Prostate gland (tissue), 2 donors: ENCODE results near the gene OR2AG1. TPM values are rescaled to one million over a fixed set of nuclear protein-coding genes. Genes with fewer than 3 reads are reported as not detected.

Experiments
- DNase-seq: peaks from one replicate; pipeline ENCODE4 v3.0.0-alpha.2; 2019; ENCODE audit warnings: low spot score
- H3K27ac ChIP-seq, 2 donors: fragments of 200-600 bp; sonication (generic); 2 replicates each; pipeline ENCODE4 v1.5.1; 2017 to 2019
- H3K27me3 ChIP-seq: fragments of 200-600 bp; sonication (generic); replicated peaks from 2 replicates; pipeline ENCODE4 v1.5.1; 2019; ENCODE audit not compliant: insufficient read depth
- H3K36me3 ChIP-seq, 2 donors: fragments of 200-600 bp; sonication (generic); 1 replicate in 1 of 2; 2 replicates in 1 of 2; pipeline versions ENCODE4 v1.5.1 to v1.8.1; 2017 to 2019
- H3K4me1 ChIP-seq: fragments of 200-600 bp; sonication (generic); replicated peaks from 2 replicates; pipeline ENCODE4 v1.5.1; 2019
- H3K4me3 ChIP-seq, 2 donors: fragments of 200-600 bp; sonication (generic); 2 replicates each; pipeline ENCODE4 v1.5.1; 2017 to 2019
- H3K9me3 ChIP-seq: fragments of 200-600 bp; sonication (generic); 2 replicates; pipeline ENCODE4 v1.5.1; 2017
- CTCF ChIP-seq, 4 experiments: fragments of 200-600 bp in 2 of 4; fragments of 450-650 bp in 2 of 4; sonication (generic) in 2 of 4; IDR thresholded peaks; 1 replicate in 3 of 4; 2 replicates in 1 of 4; pipeline ENCODE4 v1.5.1; 2016 to 2019; ENCODE audit warnings: antibody characterized with exemption in 4 of 4, mild to moderate bottlenecking in 2 of 4, moderate library complexity in 2 of 4
- POLR2A ChIP-seq: fragments of 450-650 bp; IDR thresholded peaks from one replicate; pipeline ENCODE4 v1.6.1; 2016; ENCODE audit warnings: antibody characterized with exemption, mild to moderate bottlenecking
- POLR2AphosphoS5 ChIP-seq: sonication (generic); formaldehyde crosslinking; IDR thresholded peaks from one replicate; pipeline ENCODE4 v1.6.1; 2017; ENCODE audit warnings: antibody characterized with exemption
- WGBS: methylation state at CpG from one replicate; pipeline ENCODE4 v1.1.5; 2018; 5-methylcytosine and 5-hydroxymethylcytosine counted together
- intact Hi-C: fragments of 100-400 bp; cut with DNase I; formaldehyde crosslinking; loops from one replicate; pipeline ENCODE4 v1.14.2; 2022
- total RNA-seq, 2 donors: library from RNA; depleted of rRNA; stranded (reverse); fragments of >200 nt; gene quantifications; one replicate each; pipeline ENCODE4 v1.1.0, GENCODE V29; 2016

Gene OR2AG1
- total RNA-seq, 2 donors from 2014 or later = not detected

- Histone ChIP-seq H3K27me3 (no peaks in the 10 kb centered on the region), H3K4me1 (no peaks in the 10 kb centered on the region), H3K27ac (no peak overlapping the region), H3K36me3 (no peaks in the 10 kb centered on the region), H3K9me3 (no peaks in the 10 kb centered on the region), H3K4me3 (no peak overlapping the region)
- TF ChIP-seq CTCF (IDR thresholded peaks at IDR 0.05) = peak in 3 of 4 experiments; percentile 41 to 53 (median 46)
- TF ChIP-seq POLR2A = no peak
- TF ChIP-seq POLR2AphosphoS5 = no peak
- peak; percentile 20 for DNase-seq
- intact Hi-C loops = loop anchor here (5.0 kb wide), 1 partner anchor 55 kb away; no protein-coding TSS in a partner anchor
- 52% methylated on average over 2 of the region's 2 CpGs for WGBS
These were observed 25.4 kb upstream of the OR2AG1 start for GRCh38 chr11:6757373-6757967.

GRCh38 chr11:6771926-6772893, 10.6 kb upstream of the OR2AG1 start, which contains the start of gene OR2AG2:
Gene OR2AG2, minus strand, starts transcription at chr11:6771976. Its CDS starts 3,019 bp downstream, at chr11:6768957.
- no peaks in the 10 kb centered on the region for H3K36me3 ChIP-seq
- WGBS = 65% methylated on average over 4 of the region's 4 CpGs
- no peak within 1 kb of the TSS for H3K4me3 ChIP-seq
- no peak for TF ChIP-seq POLR2AphosphoS5
- TF ChIP-seq POLR2A = no peak
- TF ChIP-seq CTCF (IDR thresholded peaks at IDR 0.05) = no peak
- H3K9me3 ChIP-seq = no peaks in the 10 kb centered on the region
- no peaks in the 10 kb centered on the region for H3K4me1 ChIP-seq
- no peak for DNase-seq
- intact Hi-C loops = no loop called here
- no peak within 1 kb of the TSS for H3K27ac ChIP-seq
- H3K27me3 ChIP-seq = no peaks in the 10 kb centered on the region

- TF ChIP-seq POLR2A = no peak
- no peak for TF ChIP-seq POLR2AphosphoS5
- no peak for TF ChIP-seq CTCF (IDR thresholded peaks at IDR 0.05)
- Histone ChIP-seq H3K27ac (no peak overlapping the region), H3K4me3 (no peak overlapping the region), H3K9me3 (no peaks in the 10 kb centered on the region), H3K27me3 (no peaks in the 10 kb centered on the region), H3K4me1 (no peaks in the 10 kb centered on the region), H3K36me3 (no peaks in the 10 kb centered on the region)
- intact Hi-C loops = no loop called here
- DNase-seq = no peak
These were observed 4.3 kb upstream of the OR2AG1 start for GRCh38 chr11:6778518-6778917.

GRCh38 chr11:6780829-6781228, 2.0 kb upstream of the OR2AG1 start:
- Histone ChIP-seq H3K36me3 (no peaks in the 10 kb centered on the region), H3K27ac (no peak overlapping the region), H3K4me1 (no peaks in the 10 kb centered on the region), H3K9me3 (no peaks in the 10 kb centered on the region), H3K27me3 (no peaks in the 10 kb centered on the region), H3K4me3 (no peak overlapping the region)
- no peak for DNase-seq
- intact Hi-C loops = no loop called here
- TF ChIP-seq POLR2A (no peak), CTCF (IDR thresholded peaks at IDR 0.05) (no peak), POLR2AphosphoS5 (no peak)
